Breast epithelium (tissue), 4 donors: ENCODE measurements around the gene MCRIP2. TPM values are rescaled to one million over a fixed set of nuclear protein-coding genes. Genes with fewer than 3 reads are reported as not detected.

ENCODE experiments used
- DNase-seq, 2 donors: peaks; one replicate each; pipeline ENCODE4 v3.0.0-alpha.2; 2019; ENCODE audit warnings: low spot score in 2 of 2
- H3K27ac ChIP-seq, 2 donors: fragments of 200-600 bp; sonication (generic) in 1 of 2; one replicate each; pipeline ENCODE4 v1.5.1; 2016 to 2019; ENCODE audit warnings: mild to moderate bottlenecking in 1 of 2
- H3K27me3 ChIP-seq, 2 donors: fragments of 200-600 bp; sonication (generic) in 1 of 2; one replicate each; pipeline versions ENCODE4 v1.5.1 to v1.6.0; 2017 to 2019; ENCODE audit warnings: control low read depth in 1 of 2, mild to moderate bottlenecking in 1 of 2
- H3K36me3 ChIP-seq: fragments of 200-600 bp; one replicate; pipeline ENCODE4 v1.5.1; 2019
- H3K4me1 ChIP-seq, 2 donors: fragments of 200-600 bp; sonication (generic); one replicate each; pipeline ENCODE4 v1.5.1; 2016 to 2019; ENCODE audit warnings: control low read depth in 1 of 2
- H3K4me3 ChIP-seq, 3 donors: fragments of 200-600 bp; sonication (generic); 1 replicate in 2 of 3; 2 replicates in 1 of 3; pipeline ENCODE4 v1.5.1; 2016 to 2019; ENCODE audit warnings: mild to moderate bottlenecking in 3 of 3, moderate library complexity in 2 of 3
- H3K9me3 ChIP-seq, 2 donors: fragments of 200-600 bp; sonication (generic) in 1 of 2; one replicate each; pipeline ENCODE4 v1.5.1; 2016 to 2019; ENCODE audit warnings: control low read depth in 1 of 2
- CTCF ChIP-seq, 3 donors: fragments of 450-650 bp; IDR thresholded peaks; one replicate each; pipeline ENCODE4 v1.5.1; 2016 to 2017; ENCODE audit warnings: antibody characterized with exemption in 3 of 3, mild to moderate bottlenecking in 3 of 3, moderate library complexity in 3 of 3
- POLR2A ChIP-seq: fragments of 450-650 bp; IDR thresholded peaks from one replicate; pipeline ENCODE4 v1.6.1; 2016; ENCODE audit warnings: antibody characterized with exemption, mild to moderate bottlenecking, moderate library complexity
- POLR2AphosphoS5 ChIP-seq, 3 donors: sonication (generic); formaldehyde crosslinking; IDR thresholded peaks; one replicate each; pipeline ENCODE4 v1.6.1; 2017; ENCODE audit warnings: antibody characterized with exemption in 3 of 3
- intact Hi-C: fragments of 100-400 bp; cut with DNase I; formaldehyde crosslinking; loops from one replicate; pipeline ENCODE4 v1.15.1; 2023; ENCODE audit warnings: low total_unique reads
- total RNA-seq, 3 donors: library from RNA; depleted of rRNA; stranded (reverse); fragments of >200 nt; gene quantifications; one replicate each; pipeline ENCODE4 v1.1.0, GENCODE V29; 2016

MCRIP2 gene
- total RNA-seq, 3 donors from 2014 or later, result 26.8 to 39.7 (median 34.9) TPM

GRCh38 chr16:609984-610383, 31.6 kb upstream of the MCRIP2 start:
- no peaks in the 10 kb centered on the region for H3K9me3 ChIP-seq
- intact Hi-C loops, result no loop called here
- no peaks in the 10 kb centered on the region for H3K4me1 ChIP-seq
- DNase-seq, result no peak
- H3K36me3 ChIP-seq, result no peaks in the 10 kb centered on the region
- no peak overlapping the region for H3K4me3 ChIP-seq
- no peaks in the 10 kb centered on the region for H3K27me3 ChIP-seq
- TF ChIP-seq POLR2AphosphoS5 (IDR thresholded peaks at IDR 0.05) (no peak), CTCF (IDR thresholded peaks at IDR 0.05) (no peak), POLR2A (no peak)
- peak overlapping the region in 1 of 2 donors; percentile 13 for H3K27ac ChIP-seq

DNA sequence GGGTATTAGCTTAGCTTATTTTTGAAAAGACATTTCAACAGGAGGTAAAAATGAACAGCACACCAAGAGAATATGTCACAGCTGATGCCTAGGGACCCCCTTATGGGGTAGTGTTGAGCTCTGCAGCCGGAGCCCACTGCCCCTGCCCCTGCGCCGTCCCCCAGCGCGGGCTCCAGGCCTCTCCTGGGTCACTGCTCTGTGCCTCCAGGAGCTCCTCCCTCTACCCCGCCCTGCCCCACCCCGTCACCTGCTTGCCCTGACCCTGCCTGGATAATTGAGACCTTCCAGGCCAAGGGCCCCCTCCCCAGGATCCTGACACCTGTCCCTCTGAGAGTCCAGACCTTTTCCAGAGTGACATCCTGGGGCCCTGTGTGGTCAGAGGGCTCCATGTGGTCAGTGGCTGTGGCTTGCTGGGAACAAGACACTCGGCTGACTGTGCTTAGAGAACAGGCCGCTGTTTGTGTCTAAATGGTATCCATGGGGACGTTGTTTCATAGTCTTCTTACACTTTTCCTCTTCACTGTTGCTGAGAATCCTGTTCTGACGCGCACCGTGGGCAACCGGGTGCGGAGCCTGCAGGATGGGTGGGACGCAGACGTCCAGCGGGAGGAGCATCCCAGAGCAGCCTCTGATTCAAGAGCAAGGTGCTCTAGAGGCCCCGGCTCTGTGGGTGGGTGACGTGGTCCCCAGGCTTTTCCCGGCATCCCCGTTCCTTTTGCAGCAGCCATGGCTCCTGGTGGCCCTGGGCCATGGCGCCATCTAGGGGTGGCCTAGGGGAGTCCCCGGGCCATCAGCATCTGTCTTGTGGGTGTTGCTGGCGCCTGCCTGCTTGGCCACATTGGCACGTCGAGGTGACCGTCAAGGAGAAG, 30.9 kb upstream of the MCRIP2 start:
- Histone ChIP-seq H3K4me3 (peak overlapping the region in 1 of 3 donors; percentile 21), H3K9me3 (no peaks in the 10 kb centered on the region), H3K27me3 (no peaks in the 10 kb centered on the region), H3K27ac (peak overlapping the region in 1 of 2 donors; percentile 9), H3K4me1 (no peaks in the 10 kb centered on the region), H3K36me3 (no peaks in the 10 kb centered on the region)
- intact Hi-C loops, result no loop called here
- no peak for DNase-seq
- TF ChIP-seq POLR2A (no peak), CTCF (IDR thresholded peaks at IDR 0.05) (peak in 2 of 3 donors; percentile 57 to 78)

DNA sequence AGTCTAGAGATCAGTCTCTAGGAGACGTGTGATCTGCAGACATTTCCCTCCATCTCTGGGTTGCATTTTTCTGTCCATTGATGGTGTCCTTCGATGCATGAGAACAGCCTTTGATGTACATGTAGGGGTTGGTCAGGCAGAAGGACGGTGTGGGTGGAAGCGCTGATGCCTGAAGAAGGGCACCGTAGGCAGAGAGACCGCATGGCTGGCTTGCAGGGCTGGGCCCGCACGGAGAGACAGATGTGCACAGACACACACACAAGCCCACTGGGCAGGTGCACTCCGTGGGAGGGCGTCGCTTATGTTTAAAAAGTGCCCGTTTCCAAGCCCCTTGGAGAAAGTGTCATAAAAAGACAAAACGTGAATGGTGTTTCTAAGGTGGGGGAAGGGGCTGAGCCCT, 26.5 kb upstream of the MCRIP2 start:
- H3K27ac ChIP-seq, result no peak overlapping the region
- no peak for TF ChIP-seq POLR2AphosphoS5 (IDR thresholded peaks at IDR 0.05)
- TF ChIP-seq CTCF (IDR thresholded peaks at IDR 0.05), result no peak
- no peak for TF ChIP-seq POLR2A
- no peak overlapping the region for H3K4me3 ChIP-seq
- no peaks in the 10 kb centered on the region for H3K36me3 ChIP-seq
- DNase-seq, result no peak
- H3K27me3 ChIP-seq, result no peaks in the 10 kb centered on the region
- H3K4me1 ChIP-seq, result no peaks in the 10 kb centered on the region
- no peaks in the 10 kb centered on the region for H3K9me3 ChIP-seq
- intact Hi-C loops, result no loop called here

DNA sequence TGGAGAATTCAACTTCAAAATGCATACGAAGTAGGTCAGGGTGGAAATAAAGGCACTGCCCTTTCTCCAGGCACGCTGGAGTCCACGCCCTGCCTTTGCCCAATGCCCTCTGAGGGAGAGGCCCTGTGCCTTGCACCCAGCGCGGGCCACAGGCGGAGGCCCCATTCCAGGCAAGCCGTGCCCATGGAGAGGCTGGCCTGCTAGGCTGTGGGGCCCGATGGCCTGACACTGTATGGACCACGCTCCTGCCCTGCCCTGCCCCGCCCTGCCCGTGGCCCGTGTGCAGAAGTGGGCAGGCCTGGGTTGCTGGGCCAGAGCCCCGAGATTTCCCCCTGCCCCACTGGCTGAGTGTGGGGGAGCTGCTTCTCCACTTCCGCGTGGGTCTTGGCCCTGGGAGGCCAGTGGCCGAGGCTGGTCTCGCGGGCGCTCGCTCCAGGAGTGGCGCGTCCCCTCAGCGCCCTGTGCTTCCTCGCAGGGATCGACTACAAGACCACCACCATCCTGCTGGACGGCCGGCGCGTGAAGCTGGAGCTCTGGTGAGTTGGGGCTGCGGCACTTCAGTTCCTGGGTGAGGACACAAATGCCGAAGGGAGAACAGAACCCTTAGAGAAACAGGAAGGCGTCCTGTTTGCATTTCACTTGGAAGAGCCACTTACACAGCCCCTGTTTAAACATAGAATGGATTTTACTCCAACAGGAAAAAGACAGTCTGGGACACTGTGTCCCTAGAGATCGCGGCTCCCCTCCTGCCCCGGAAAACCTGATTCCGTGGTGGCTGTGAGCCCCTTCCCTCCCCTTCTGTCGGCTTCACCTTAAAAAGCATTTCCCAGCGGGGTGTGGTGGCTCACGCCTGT, 24.7 kb upstream of the MCRIP2 start:
- intact Hi-C loops, result no loop called here
- H3K9me3 ChIP-seq, result no peaks in the 10 kb centered on the region
- no peak for DNase-seq
- no peaks in the 10 kb centered on the region for H3K36me3 ChIP-seq
- TF ChIP-seq POLR2AphosphoS5 (IDR thresholded peaks at IDR 0.05), result no peak
- no peak for TF ChIP-seq CTCF (IDR thresholded peaks at IDR 0.05)
- TF ChIP-seq POLR2A, result no peak
- H3K27me3 ChIP-seq, result no peaks in the 10 kb centered on the region
- peaks cover 4% of the 10 kb centered on the region in 2 donors for H3K4me1 ChIP-seq
- H3K27ac ChIP-seq, result no peak overlapping the region
- no peak overlapping the region for H3K4me3 ChIP-seq

- TF ChIP-seq POLR2AphosphoS5 (IDR thresholded peaks at IDR 0.05) (no peak), CTCF (IDR thresholded peaks at IDR 0.05) (no peak), POLR2A (no peak)
- intact Hi-C loops, result no loop called here
- Histone ChIP-seq H3K4me1 (peaks cover 7 to 8% of the 10 kb centered on the region in 2 donors), H3K27me3 (no peaks in the 10 kb centered on the region), H3K27ac (no peak overlapping the region), H3K4me3 (no peak overlapping the region), H3K9me3 (no peaks in the 10 kb centered on the region), H3K36me3 (no peaks in the 10 kb centered on the region)
- DNase-seq, result no peak
Observed at GRCh38 chr16:617855-618254, 23.8 kb upstream of the MCRIP2 start.
